ENCODE results near the gene SRCAP.
"Not testable (repeated sequence)": the region's sequence is repeated elsewhere in the genome, so short reads cannot be mapped to it uniquely, and the experiment has no call there.

Gene SRCAP

DNA sequence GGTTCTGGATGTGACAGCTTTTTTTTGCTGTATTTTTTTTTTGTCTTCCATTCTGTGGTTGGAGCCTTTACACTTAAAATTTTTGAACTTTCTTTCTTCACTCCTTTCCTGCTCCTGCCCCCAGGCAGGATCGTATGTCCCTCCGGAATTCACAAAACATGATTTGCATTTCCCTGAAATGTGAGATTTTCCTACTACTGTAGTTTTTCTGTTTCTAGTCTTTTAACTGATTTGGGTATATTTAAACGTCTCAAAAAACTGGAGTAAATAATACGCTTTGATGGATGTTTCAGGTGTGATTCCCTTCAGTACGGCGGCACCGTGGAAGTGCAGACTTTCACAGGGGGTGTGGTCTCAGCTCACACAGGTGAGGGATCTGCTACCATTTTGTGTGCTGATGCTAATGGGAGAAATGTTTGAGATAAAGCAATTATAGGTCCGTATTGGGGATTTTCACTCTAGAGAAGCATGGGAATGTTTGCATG is 686 bp downstream of the SRCAP start:
- peak in 1 of 2 experiments; percentile 18 for DNase-seq

DNA sequence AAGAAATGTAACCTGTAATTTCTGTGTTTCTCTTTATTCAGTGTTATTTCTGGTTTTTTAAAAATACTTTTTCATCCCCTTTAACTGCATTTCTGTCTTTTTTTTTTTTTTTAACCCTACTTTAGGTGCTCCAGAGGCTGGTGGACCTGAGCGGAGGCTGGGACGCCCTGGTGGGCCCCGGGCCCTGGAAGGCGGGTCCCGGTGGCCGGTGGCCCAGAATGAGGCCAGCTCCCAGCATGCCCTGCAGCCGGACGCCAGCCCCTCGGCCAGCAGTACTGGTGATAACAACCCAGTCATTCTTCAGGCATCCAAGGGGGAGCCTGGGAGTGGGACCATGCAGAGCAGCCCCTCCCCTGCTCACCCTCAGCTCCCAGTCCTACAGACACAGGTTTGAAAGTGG is 1.5 kb downstream of the SRCAP start:
- no peak for DNase-seq

GRCh38 chr16:30700971-30701370 is 2.0 kb downstream of the SRCAP start:
- no peak for DNase-seq

DNA sequence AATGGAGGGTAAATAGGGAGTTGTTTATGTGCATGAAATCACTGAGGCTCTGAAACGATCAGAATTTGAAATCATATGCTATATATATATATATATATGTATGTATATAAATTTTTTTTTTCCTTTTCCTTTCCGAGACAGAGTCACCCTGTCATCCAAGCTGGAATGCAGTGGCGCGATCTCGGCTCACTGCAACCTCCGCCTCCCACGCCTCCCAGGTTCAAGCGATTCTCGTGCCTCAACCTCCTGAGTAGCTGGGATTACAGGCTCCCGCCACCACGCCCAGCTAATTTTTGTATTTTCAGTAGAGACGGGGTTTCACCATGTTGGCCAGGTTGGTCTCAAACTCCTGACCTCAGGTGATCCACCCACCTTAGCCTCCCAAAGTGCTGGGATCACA is 4.1 kb downstream of the SRCAP start:
- DNase-seq: not testable (repeated sequence)

DNA sequence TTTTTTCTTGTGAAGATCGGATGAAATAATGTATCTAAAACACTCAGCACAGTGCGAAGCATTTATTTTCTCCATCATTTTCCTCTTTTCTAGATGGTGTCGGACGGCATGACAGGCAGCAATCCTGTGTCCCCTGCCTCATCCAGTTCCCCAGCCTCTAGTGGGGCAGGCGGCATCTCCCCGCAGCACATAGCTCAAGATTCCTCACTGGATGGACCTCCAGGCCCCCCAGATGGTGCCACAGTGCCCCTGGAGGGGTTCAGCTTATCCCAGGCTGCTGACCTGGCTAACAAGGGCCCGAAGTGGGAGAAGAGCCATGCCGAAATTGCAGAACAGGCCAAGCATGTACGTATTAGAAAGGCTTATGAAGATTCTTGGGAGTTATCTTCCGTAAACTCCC is 5.0 kb downstream of the SRCAP start:
- DNase-seq: no peak

DNA sequence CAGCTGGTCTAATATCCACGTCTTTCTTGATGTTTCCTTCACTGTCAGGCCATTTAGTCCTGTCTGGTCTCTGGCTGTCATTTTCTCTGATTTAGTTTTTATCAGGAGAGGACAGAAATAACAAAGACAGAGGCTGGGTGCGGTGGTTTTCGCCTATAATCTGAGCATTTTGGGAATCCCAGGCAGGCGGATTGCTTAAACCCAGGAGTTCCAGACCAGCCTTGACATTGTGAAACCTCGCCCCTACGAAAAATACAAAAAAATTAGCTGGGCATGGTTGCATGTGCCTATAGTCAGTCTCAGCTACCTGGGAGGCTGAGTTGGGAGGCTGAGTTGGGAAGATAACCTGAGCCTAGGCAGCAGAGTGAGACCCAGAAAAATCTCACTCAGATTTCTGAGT is 7.1 kb downstream of the SRCAP start:
- no peak for DNase-seq

GRCh38 chr16:30710971-30711370 is 12.0 kb downstream of the SRCAP start:
- no peak for DNase-seq

DNA sequence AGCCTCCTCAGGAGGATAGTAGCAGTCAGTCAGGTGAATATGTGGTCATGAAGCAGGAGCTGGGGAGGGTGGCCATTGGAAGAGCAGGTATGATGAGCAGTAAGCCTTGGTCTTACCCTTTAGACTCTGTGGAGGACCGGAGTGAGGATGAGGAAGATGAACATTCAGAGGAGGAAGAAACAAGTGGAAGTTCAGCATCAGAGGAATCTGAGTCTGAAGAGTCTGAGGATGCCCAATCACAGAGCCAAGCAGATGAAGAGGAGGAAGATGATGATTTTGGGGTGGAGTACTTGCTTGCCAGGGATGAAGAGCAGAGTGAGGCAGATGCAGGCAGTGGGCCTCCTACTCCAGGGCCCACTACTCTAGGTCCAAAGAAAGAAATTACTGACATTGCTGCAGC is 12.7 kb downstream of the SRCAP start:
- no peak for DNase-seq

- no peak for DNase-seq
Observed at GRCh38 chr16:30715750-30716445, 16.9 kb downstream of the SRCAP start.

DNA sequence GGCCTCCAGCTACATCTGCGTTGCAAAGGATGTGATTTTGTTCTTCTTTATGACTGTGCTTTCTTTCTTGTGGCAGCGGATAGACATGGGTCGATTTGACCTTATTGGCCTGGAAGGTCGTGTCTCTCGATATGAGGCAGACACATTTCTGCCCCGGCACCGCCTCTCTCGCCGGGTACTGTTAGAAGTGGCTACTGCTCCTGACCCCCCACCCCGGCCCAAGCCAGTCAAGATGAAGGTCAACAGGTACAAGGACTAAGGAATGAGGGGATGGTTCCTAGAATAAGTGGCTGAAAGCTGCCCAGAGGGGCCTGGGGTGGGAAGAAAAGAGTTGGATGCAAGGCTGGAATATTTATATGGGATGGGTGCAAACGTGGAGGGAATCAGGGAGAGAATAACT is 21.1 kb downstream of the SRCAP start:
- DNase-seq: no peak

DNA sequence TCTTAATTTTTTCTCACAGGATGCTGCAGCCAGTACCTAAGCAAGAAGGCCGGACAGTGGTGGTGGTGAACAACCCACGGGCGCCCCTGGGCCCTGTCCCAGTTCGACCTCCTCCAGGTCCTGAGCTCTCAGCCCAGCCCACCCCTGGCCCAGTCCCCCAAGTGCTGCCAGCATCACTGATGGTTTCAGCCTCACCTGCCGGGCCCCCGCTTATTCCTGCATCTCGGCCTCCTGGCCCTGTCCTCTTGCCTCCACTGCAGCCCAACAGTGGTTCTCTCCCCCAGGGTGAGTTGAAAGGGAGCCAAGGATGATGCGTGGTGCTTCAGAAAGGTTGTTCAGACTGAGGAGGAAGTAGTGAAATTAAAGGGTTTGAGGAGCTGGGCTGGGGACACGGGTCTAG is 21.7 kb downstream of the SRCAP start:
- DNase-seq: no peak

- no peak for DNase-seq
Observed at GRCh38 chr16:30721167-30721566, 22.2 kb downstream of the SRCAP start.

- DNase-seq: no peak
Observed at GRCh38 chr16:30721606-30722005, 22.6 kb downstream of the SRCAP start.

- DNase-seq: no peak
Observed at GRCh38 chr16:30722443-30722842, 23.5 kb downstream of the SRCAP start.

DNA sequence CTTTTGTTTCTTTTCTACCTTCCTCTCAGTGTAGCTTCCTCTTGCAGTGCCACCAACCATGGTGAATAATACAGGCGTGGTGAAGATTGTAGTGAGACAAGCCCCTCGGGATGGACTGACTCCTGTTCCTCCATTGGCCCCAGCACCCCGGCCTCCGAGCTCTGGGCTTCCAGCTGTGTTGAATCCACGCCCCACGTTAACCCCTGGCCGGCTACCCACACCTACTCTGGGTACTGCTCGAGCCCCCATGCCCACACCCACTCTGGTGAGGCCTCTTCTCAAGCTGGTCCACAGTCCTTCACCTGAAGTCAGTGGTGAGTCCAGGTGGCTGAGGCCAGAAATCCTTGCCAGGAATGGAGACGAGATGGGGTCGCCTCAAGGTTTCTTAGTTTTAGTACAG is 23.9 kb downstream of the SRCAP start:
- no peak for DNase-seq

GRCh38 chr16:30723725-30724355 is 24.9 kb downstream of the SRCAP start:
- no peak for DNase-seq

DNA sequence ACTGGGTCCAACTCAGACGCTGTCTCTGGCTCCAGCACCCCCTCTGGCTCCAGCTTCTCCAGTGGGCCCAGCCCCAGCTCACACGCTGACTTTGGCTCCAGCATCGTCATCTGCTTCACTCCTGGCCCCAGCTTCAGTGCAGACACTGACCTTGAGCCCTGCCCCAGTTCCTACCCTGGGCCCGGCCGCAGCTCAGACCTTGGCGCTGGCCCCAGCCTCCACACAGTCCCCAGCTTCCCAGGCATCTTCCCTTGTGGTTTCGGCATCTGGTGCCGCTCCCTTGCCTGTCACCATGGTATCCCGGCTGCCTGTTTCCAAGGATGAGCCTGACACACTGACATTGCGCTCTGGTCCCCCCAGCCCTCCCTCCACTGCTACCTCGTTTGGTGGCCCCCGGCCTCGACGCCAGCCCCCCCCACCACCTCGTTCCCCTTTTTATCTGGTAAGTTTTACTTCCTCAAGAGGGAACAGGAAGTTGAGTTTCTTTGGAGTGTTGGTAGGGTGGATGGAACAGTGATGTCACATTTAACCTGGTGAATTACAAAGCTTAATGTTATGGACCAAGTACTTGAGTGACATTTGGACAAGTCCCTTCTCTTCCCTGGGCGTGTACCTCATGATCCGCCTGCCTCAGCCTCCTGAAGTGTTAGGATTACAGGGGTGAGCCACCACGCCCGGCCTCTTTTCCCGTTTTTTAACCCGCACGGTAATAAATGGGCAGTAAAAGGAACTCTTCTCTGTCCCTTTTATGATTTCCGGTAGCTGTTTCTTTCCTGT is 25.9 kb downstream of the SRCAP start:
- DNase-seq: no peak

DNA sequence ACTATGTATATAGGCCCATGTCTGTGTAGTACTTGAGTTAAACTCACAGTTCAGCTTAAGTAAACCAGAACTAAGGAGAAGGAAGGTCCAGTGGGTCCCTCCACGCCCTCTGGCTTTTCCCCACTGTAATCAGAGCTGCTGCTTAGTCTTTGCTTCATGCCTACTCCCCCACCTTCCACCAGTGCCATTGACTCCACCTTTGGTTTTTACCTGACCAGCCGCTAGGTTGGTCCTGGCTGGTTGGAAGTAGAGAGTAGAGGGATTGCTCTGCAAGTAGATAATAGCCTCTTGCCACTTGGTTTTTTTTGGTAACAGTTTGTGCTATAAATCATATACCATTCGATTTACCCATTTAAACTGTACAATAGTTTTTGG is 26.4 kb downstream of the SRCAP start:
- no peak for DNase-seq

DNA sequence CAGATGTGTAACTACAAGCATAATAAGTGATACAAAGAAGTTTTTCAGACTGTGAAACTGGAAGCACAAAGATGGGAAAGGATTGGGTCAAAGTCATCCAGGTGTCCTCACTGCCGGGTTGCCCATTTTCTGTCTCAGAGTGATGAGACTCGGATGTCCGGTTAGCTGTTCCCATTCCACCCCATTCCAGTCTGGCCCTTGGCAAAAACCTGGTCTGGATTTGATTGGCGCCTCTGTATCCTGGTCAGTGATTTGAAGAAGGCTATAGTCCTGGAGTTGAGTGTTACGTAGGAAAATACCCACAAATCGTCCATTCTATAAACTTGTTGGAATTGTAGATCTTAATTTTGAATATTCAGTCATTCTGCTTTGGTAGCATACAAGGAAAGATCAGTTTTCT is 29.4 kb downstream of the SRCAP start:
- no peak for DNase-seq

- DNase-seq: no peak
Observed at GRCh38 chr16:30728899-30729672, 30.1 kb downstream of the SRCAP start.

DNA sequence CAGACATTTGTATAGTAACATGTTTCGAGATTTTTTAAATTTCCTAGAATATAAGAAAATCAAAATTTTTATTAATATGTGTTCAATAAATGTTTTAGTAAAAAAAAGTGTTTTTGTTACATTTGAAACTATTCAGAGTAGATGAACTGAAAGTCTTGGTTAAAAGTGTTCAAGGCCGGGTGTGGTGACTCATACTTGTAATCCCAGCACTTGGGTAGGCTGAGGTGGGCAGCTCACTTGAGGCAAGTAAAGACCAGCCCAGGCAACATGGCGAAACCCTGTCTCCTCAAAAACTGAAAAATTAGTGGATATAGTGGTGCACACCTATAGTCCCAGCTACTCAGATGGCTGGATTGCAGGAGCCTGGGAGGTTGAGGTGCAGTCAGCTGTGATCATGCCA is 32.4 kb downstream of the SRCAP start:
- no peak for DNase-seq

DNA sequence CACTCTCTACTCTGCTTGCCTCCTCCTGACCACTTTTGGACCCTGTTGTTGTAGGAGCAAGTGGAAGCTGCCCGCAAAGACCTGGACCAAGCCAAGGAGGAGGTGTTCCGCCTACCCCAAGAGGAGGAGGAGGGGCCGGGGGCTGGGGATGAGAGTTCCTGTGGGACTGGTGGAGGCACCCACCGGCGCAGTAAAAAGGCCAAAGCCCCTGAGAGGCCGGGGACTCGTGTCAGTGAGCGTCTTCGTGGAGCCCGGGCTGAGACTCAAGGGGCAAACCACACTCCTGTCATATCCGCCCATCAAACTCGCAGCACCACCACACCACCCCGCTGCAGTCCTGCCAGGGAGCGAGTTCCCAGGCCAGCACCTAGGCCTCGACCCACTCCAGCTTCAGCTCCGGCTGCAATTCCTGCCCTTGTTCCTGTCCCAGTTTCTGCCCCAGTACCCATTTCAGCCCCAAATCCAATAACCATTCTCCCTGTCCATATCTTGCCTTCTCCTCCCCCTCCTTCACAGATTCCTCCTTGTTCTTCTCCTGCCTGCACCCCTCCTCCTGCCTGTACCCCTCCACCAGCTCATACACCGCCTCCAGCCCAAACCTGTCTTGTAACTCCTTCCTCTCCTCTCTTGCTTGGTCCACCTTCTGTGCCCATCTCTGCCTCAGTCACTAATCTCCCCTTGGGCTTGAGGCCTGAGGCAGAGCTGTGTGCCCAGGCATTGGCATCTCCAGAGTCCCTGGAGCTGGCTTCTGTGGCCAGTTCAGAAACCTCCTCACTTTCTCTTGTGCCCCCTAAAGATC is 38.2 kb downstream of the SRCAP start:
- DNase-seq: no peak
